MM.1S (cell line): ENCODE measurements around the gene RASAL2.

Experiments used
- DNase-seq: peaks from one replicate; pipeline ENCODE4 v3.0.0-alpha.2; 2015
- H2AFZ ChIP-seq: fragments of 300-600 bp; sonication (generic); 2 replicates; pipeline ENCODE4 v1.6.0; 2016; ENCODE audit warnings: antibody characterized with exemption, low read length
- H3F3A ChIP-seq: fragments of 300-600 bp; sonication (generic); 2 replicates; pipeline ENCODE4 v1.6.1; 2016; ENCODE audit warnings: mild to moderate bottlenecking, antibody characterized with exemption, low read length, moderate library complexity, mixed read lengths; ENCODE audit not compliant: insufficient read depth
- H3K27ac ChIP-seq: fragments of 300-600 bp; sonication (generic); 2 replicates; pipeline ENCODE4 v1.5.1; 2016; ENCODE audit warnings: mild to moderate bottlenecking, low read length
- H3K27me3 ChIP-seq: fragments of 300-600 bp; sonication (generic); replicated peaks from 2 replicates; pipeline ENCODE4 v1.6.0; 2016; ENCODE audit warnings: low read length; ENCODE audit not compliant: insufficient read depth
- H3K36me3 ChIP-seq: fragments of 300-600 bp; sonication (generic); replicated peaks from 2 replicates; pipeline ENCODE4 v1.6.1; 2016; ENCODE audit warnings: mild to moderate bottlenecking, low read length, mixed read lengths; ENCODE audit not compliant: insufficient read depth
- H3K4me1 ChIP-seq: fragments of 300-600 bp; sonication (generic); 2 replicates; pipeline ENCODE4 v1.6.1; 2016; ENCODE audit warnings: low read length, mixed read lengths
- H3K4me2 ChIP-seq: fragments of 300-600 bp; sonication (generic); 2 replicates; pipeline ENCODE4 v1.6.0; 2016; ENCODE audit warnings: low read depth, low read length
- H3K4me3 ChIP-seq: fragments of 300-600 bp; sonication (generic); 2 replicates; pipeline ENCODE4 v1.5.1; 2016; ENCODE audit warnings: low read length, mixed read lengths
- H3K79me2 ChIP-seq: fragments of 300-600 bp; sonication (generic); 2 replicates; pipeline ENCODE4 v1.6.1; 2016; ENCODE audit warnings: mixed run types, low read length, mixed read lengths
- H3K9ac ChIP-seq: fragments of 300-600 bp; sonication (generic); 2 replicates; pipeline ENCODE4 v1.6.1; 2016; ENCODE audit warnings: low read length, mixed read lengths
- H3K9me2 ChIP-seq: fragments of 300-600 bp; sonication (generic); replicated peaks from 2 replicates; pipeline ENCODE4 v1.6.1; 2016; ENCODE audit warnings: mild to moderate bottlenecking, low read length, mixed read lengths; ENCODE audit not compliant: insufficient read depth
- H3K9me3 ChIP-seq: fragments of 300-600 bp; sonication (generic); replicated peaks from 2 replicates; pipeline ENCODE4 v1.6.1; 2016; ENCODE audit warnings: mild to moderate bottlenecking, low read length, mixed read lengths; ENCODE audit not compliant: insufficient read depth
- H4K20me1 ChIP-seq: fragments of 300-600 bp; sonication (generic); 2 replicates; pipeline ENCODE4 v1.6.1; 2016; ENCODE audit warnings: mild to moderate bottlenecking, low read length, moderate library complexity, mixed read lengths; ENCODE audit not compliant: insufficient read depth
- CTCF ChIP-seq: fragments of 300-600 bp; sonication (generic); IDR thresholded peaks from 2 replicates; pipeline ENCODE4 v1.5.1; 2016; ENCODE audit warnings: antibody characterized with exemption, low read length, mixed read lengths
- EZH2 ChIP-seq: fragments of 300-600 bp; sonication (generic); optimal IDR thresholded peaks from 2 replicates; pipeline ENCODE3; 2017; ENCODE audit warnings: low read depth, mild to moderate bottlenecking, antibody characterized with exemption, low read length, mixed read lengths
- EZH2phosphoT487 ChIP-seq: fragments of 300-600 bp; sonication (generic); IDR thresholded peaks from 2 replicates; pipeline ENCODE4 v1.6.1; 2018; ENCODE audit warnings: antibody characterized with exemption, low read length

Gene RASAL2

GRCh38 chr1:178368208-178368607 is 274.3 kb downstream of the RASAL2 start:
- no peaks in the 10 kb centered on the region for H3K9me3 ChIP-seq
- no peaks in the 10 kb centered on the region for H3K36me3 ChIP-seq
- H3K4me2 ChIP-seq: no peak overlapping the region
- TF ChIP-seq CTCF (no peak), EZH2 (no peak), EZH2phosphoT487 (no peak)
- no peak overlapping the region for H3K27ac ChIP-seq
- no peak overlapping the region for H2AFZ ChIP-seq
- H4K20me1 ChIP-seq: no peaks in the 10 kb centered on the region
- H3K9ac ChIP-seq: no peak overlapping the region
- no peaks in the 10 kb centered on the region for H3F3A ChIP-seq
- no peak for DNase-seq
- H3K9me2 ChIP-seq: no peaks in the 10 kb centered on the region
- H3K27me3 ChIP-seq: no peaks in the 10 kb centered on the region
- H3K4me3 ChIP-seq: no peak overlapping the region
- H3K4me1 ChIP-seq: no peaks in the 10 kb centered on the region
- no peaks in the 10 kb centered on the region for H3K79me2 ChIP-seq

- peaks cover 7% of the 10 kb centered on the region; the same call in 1 of the 2 replicates for H3K4me1 ChIP-seq
- no peaks in the 10 kb centered on the region for H4K20me1 ChIP-seq
- TF ChIP-seq EZH2phosphoT487: no peak
- no peak for TF ChIP-seq EZH2
- no peak for TF ChIP-seq CTCF
- no peaks in the 10 kb centered on the region for H3K9me3 ChIP-seq
- no peaks in the 10 kb centered on the region for H3K79me2 ChIP-seq
- no peak for DNase-seq
- no peak overlapping the region for H3K4me2 ChIP-seq
- H3K36me3 ChIP-seq: no peaks in the 10 kb centered on the region
- no peaks in the 10 kb centered on the region for H3K9me2 ChIP-seq
- H3K27ac ChIP-seq: no peak overlapping the region
- H3F3A ChIP-seq: no peaks in the 10 kb centered on the region
- no peak overlapping the region for H3K4me3 ChIP-seq
- H3K9ac ChIP-seq: no peak overlapping the region
- no peaks in the 10 kb centered on the region for H3K27me3 ChIP-seq
- H2AFZ ChIP-seq: no peak overlapping the region
Measured at GRCh38 chr1:178371235-178371634, 277.3 kb downstream of the RASAL2 start.

GRCh38 chr1:178371933-178372388 is 278.1 kb downstream of the RASAL2 start:
- no peaks in the 10 kb centered on the region for H3K9me2 ChIP-seq
- no peaks in the 10 kb centered on the region for H3K79me2 ChIP-seq
- no peaks in the 10 kb centered on the region for H3K27me3 ChIP-seq
- no peaks in the 10 kb centered on the region for H4K20me1 ChIP-seq
- DNase-seq: no peak
- no peak overlapping the region for H3K4me2 ChIP-seq
- H3K36me3 ChIP-seq: no peaks in the 10 kb centered on the region
- H3K4me1 ChIP-seq: peaks cover 7% of the 10 kb centered on the region; the same call in 1 of the 2 replicates
- no peak overlapping the region for H3K27ac ChIP-seq
- no peak overlapping the region for H3K9ac ChIP-seq
- H3F3A ChIP-seq: no peaks in the 10 kb centered on the region
- no peak overlapping the region for H2AFZ ChIP-seq
- H3K9me3 ChIP-seq: no peaks in the 10 kb centered on the region
- TF ChIP-seq EZH2phosphoT487 (no peak), EZH2 (no peak), CTCF (no peak)
- H3K4me3 ChIP-seq: no peak overlapping the region
